ENCODE data around the gene SLC35E3. TPM values are rescaled to one million over a fixed set of nuclear protein-coding genes. Genes with fewer than 3 reads are reported as not detected.

SLC35E3 gene
- total RNA-seq, 6 experiments from 2014 or later: 10.7 to 17.0 (median 12.0) TPM

- no peaks in the 10 kb centered on the region for H3K9me3 Mint-ChIP-seq
- no peak overlapping the region; the same call in 1 of the 2 replicates for H3K4me3 Mint-ChIP-seq
- peaks cover 28% of the 10 kb centered on the region for H3K4me1 Mint-ChIP-seq (ENCODE audit: low read depth)
- H3K27me3 Mint-ChIP-seq (ENCODE audit: insufficient read depth): no peaks in the 10 kb centered on the region
- H3K36me3 Mint-ChIP-seq (ENCODE audit: low read depth): no peaks in the 10 kb centered on the region
- peak; percentile 2 for DNase-seq
- peak overlapping the region; percentile 59 for H3K27ac Mint-ChIP-seq
- TF ChIP-seq CTCF (IDR thresholded peaks at IDR 0.05): no peak
Measured at GRCh38 chr12:68743356-68743755, 2.6 kb upstream of the SLC35E3 start.

DNA sequence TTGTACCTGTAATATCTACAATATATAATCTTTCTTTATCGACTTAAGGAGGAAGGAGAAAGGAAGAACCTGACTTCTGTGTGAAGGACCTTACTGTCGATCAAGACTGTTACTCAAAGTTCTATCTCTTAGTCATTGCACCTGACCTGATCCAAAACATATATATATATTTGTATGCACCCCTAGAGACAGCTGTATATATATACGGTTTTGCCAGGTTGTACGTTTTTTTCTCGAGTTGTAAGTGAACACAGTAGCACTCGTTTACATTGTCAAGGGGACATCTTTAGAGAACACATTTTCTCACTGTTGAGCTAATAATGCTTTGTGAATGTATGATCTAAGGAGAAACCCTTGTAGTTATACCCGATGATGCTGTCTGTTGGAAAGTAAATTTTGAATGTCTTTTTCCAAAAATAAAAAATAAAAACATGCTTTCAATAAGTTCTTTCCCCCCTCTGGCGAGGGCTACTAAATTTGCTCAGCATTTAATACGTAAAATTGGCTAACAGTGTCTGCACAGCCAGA lies 536 bp upstream of the SLC35E3 start:
- no peak for TF ChIP-seq CTCF (IDR thresholded peaks at IDR 0.05)
- peak overlapping the region; percentile 87 for H3K27ac Mint-ChIP-seq
- H3K36me3 Mint-ChIP-seq (ENCODE audit: low read depth): no peaks in the 10 kb centered on the region

GRCh38 chr12:68746572-68747180 lies 700 bp downstream of the SLC35E3 start:
- Mint-ChIP-seq H3K4me3 (peak overlapping the region; percentile 99), H3K27ac (peak overlapping the region; percentile 87), H3K4me1 (ENCODE audit: low read depth) (peaks cover 35% of the 10 kb centered on the region), H3K9me3 (no peaks in the 10 kb centered on the region), H3K27me3 (ENCODE audit: insufficient read depth) (no peaks in the 10 kb centered on the region), H3K36me3 (ENCODE audit: low read depth) (no peaks in the 10 kb centered on the region)
- TF ChIP-seq CTCF (IDR thresholded peaks at IDR 0.05): no peak
- peak; percentile 71 for DNase-seq

More for the DNA sequence above, 536 bp upstream of the SLC35E3 start:
- H3K9me3 Mint-ChIP-seq: no peaks in the 10 kb centered on the region
- H3K4me1 Mint-ChIP-seq (ENCODE audit: low read depth): peaks cover 35% of the 10 kb centered on the region
- no peaks in the 10 kb centered on the region for H3K27me3 Mint-ChIP-seq (ENCODE audit: insufficient read depth)
- peak overlapping the region; percentile 99 for H3K4me3 Mint-ChIP-seq
- no peak for DNase-seq

GRCh38 chr12:68749443-68749842 lies 3.5 kb downstream of the SLC35E3 start:
- Mint-ChIP-seq H3K4me1 (ENCODE audit: low read depth) (peaks cover 28% of the 10 kb centered on the region), H3K9me3 (no peaks in the 10 kb centered on the region), H3K36me3 (ENCODE audit: low read depth) (peaks cover 15% of the 10 kb centered on the region), H3K4me3 (no peak overlapping the region), H3K27ac (no peak overlapping the region), H3K27me3 (ENCODE audit: insufficient read depth) (no peaks in the 10 kb centered on the region)
- TF ChIP-seq CTCF (IDR thresholded peaks at IDR 0.05): no peak
- no peak for DNase-seq

GRCh38 chr12:68749861-68750260 lies 3.9 kb downstream of the SLC35E3 start:
- DNase-seq: no peak
- Mint-ChIP-seq H3K4me3 (no peak overlapping the region), H3K4me1 (ENCODE audit: low read depth) (peaks cover 28% of the 10 kb centered on the region), H3K9me3 (no peaks in the 10 kb centered on the region), H3K27me3 (ENCODE audit: insufficient read depth) (no peaks in the 10 kb centered on the region), H3K36me3 (ENCODE audit: low read depth) (peaks cover 19% of the 10 kb centered on the region), H3K27ac (no peak overlapping the region)
- no peak for TF ChIP-seq CTCF (IDR thresholded peaks at IDR 0.05)
